Measurements from ENCODE around the gene UTS2R.

The UTS2R gene

GRCh38 chr17:82371333-82372248 is at the start of gene UTS2R:
UTS2R (plus strand) TSS chr17:82371765; CDS start chr17:82374325, 2,560 bp downstream.
- no peak for DNase-seq

- no peak for DNase-seq
Observed at GRCh38 chr17:82321947-82322466, 49.6 kb upstream of the UTS2R start.

GRCh38 chr17:82322526-82323453 is 48.8 kb upstream of the UTS2R start:
- no peak for DNase-seq

- no peak for DNase-seq
Observed at GRCh38 chr17:82323514-82324234, 47.9 kb upstream of the UTS2R start.

GRCh38 chr17:82324566-82325285 is 46.8 kb upstream of the UTS2R start:
- no peak for DNase-seq

GRCh38 chr17:82325286-82326180 is 46.0 kb upstream of the UTS2R start:
- DNase-seq, result no peak

GRCh38 chr17:82327289-82327688 is 44.3 kb upstream of the UTS2R start:
- DNase-seq, result no peak

GRCh38 chr17:82327757-82328140 is 43.8 kb upstream of the UTS2R start:
- DNase-seq, result no peak

- DNase-seq, result no peak
Observed at GRCh38 chr17:82328141-82328993, 43.2 kb upstream of the UTS2R start.

GRCh38 chr17:82328994-82329507 is 42.5 kb upstream of the UTS2R start:
- no peak for DNase-seq

GRCh38 chr17:82329683-82330321 is 41.8 kb upstream of the UTS2R start:
- no peak for DNase-seq

GRCh38 chr17:82330322-82331239 is 41.0 kb upstream of the UTS2R start:
- no peak for DNase-seq

- no peak for DNase-seq
Observed at GRCh38 chr17:82331345-82331939, 40.1 kb upstream of the UTS2R start.

GRCh38 chr17:82332669-82333278 is 38.8 kb upstream of the UTS2R start:
- DNase-seq, result peak; percentile 39

GRCh38 chr17:82333279-82334171 is 38.0 kb upstream of the UTS2R start, which contains the start of gene SECTM1:
SECTM1 (minus strand) TSS chr17:82333766; CDS start chr17:82327240, 6,526 bp downstream.
- DNase-seq, result peak; percentile 39

- no peak for DNase-seq
Observed at GRCh38 chr17:82334204-82334621, 37.4 kb upstream of the UTS2R start.

Data from CD4-positive, alpha-beta T cell treated with Interleukin-21 for 1 hour (primary cell).